LNCaP clone FGC (cell line): Measurements from ENCODE around the gene TSPO2.

ENCODE experiments used
- DNase-seq: peaks from one replicate; pipeline ENCODE4 v3.0.0-alpha.2; 2011; ENCODE audit warnings: low read depth
- H3K4me3 ChIP-seq: 2 replicates; pipeline ENCODE4 v1.5.1; 2011; ENCODE audit warnings: mild to moderate bottlenecking, low read depth, low read length, control low read depth
- CTCF ChIP-seq: IDR thresholded peaks from 2 replicates; pipeline ENCODE4 v1.5.1; 2012; ENCODE audit warnings: mild to moderate bottlenecking; ENCODE audit not compliant: control insufficient read depth, insufficient read depth; ENCODE audit errors: extremely low read depth

The TSPO2 gene

DNA sequence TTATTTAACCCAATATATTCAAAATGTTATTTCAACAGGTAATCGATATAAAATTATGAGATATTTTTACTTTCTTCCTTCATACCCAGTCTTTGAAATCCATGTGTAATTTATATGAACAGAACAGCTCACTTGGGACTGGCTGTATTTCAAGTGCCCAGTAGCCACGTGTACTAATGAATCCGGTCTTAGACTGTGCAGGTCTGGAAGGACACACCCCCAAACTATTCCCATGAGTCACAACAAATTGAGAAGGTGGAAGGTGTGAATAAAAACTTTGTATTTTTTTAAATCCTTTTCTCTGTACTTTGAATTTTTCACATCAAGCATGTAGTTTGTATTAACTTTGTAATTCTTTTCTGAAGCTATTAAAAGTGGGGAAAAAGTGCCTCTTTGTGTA, 6.1 kb upstream of the TSPO2 start:
- no peak for TF ChIP-seq CTCF
- H3K4me3 ChIP-seq: no peak overlapping the region
- DNase-seq: no peak

DNA sequence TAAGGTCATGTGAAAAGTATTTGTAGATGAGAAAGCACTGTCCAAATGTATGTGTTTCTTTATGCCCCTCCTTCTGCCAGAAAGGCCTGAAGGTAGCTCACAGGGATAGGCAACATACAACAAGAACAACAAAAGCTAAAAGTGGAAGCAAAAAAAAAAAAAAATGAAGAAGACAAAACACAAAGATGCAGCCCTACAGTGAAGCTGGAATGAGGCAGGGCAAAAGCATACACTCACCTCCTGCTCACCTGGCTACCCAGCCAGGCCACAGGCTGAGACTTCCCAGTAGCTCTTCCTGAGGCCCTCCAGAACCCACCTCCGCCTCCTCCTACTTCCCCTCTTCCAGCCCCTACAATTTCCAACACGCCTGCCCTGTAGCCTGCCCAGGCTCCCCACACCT, 5.7 kb upstream of the TSPO2 start:
- H3K4me3 ChIP-seq: no peak overlapping the region
- no peak for TF ChIP-seq CTCF
- DNase-seq: no peak

- no peak for DNase-seq
- TF ChIP-seq CTCF: no peak
- no peak overlapping the region for H3K4me3 ChIP-seq
Measured at GRCh38 chr6:41037107-41037900, 5.0 kb upstream of the TSPO2 start.

DNA sequence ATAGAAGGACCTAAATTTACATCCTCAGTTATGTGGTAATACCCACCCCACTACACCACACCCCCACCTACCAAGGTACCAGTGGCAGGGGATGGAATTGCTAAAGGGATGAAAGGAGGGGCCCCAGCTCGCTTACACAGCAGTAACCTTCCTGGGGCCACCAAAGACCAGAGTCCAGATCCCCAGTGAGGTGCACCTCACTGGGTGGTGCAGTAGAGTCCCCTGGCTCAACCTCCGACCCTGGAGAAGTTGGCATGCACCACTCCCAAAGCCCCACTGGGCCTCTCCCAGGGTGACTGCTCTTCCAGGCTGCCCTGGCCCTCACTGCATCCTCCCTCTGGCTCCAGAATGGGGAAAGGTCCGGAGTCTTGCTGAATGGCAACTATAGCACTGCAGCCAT, 4.1 kb upstream of the TSPO2 start:
- H3K4me3 ChIP-seq: no peak overlapping the region
- no peak for TF ChIP-seq CTCF
- DNase-seq: no peak

GRCh38 chr6:41039060-41039998, 2.9 kb upstream of the TSPO2 start, which contains the start of gene UNC5CL:
Gene UNC5CL, minus strand, starts transcription at chr6:41039221. Its CDS starts 4,147 bp downstream, at chr6:41035074.
- no peak within 1 kb of the TSS for H3K4me3 ChIP-seq
- peak; percentile 91 for TF ChIP-seq CTCF
- DNase-seq: no peak

DNA sequence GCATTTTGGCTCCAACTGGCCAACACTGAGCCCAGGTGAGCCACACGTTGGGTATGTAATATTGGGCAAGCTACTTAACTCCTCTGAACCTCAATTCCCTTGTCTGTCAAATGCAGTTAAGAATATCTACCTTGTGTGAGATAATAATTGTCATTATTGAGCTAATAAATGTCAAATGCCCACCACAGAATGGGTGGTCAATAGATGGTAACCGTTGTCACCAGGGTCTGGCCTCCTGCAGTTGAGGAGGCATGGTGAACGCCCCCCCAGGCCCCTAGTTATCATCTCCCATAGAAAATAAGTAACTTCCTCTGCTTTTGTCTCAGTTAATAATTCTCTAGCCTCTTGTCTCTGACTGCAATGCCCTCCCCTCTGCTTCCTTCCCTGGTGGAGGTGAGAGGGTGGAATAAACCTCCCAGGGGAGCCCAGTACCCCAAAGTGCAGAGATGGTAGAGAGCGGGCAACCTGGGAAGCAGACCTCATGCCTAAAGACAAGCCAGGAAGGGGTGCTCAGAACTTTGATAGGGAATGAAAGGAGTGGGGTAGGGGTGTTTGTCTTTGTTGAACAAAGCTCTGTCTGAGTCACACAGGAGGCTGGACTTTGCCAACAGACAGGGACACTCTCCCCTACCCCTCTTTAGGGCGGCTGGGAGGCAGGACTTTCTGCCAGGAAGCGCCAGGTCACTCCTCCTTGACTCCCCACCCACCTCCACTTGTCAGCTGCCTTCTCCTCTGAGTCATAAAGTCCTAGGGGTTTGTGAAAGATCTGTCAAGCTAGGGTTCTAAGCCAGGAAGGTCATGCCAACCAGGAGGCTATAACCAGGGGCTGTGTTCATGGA, 1.9 kb upstream of the TSPO2 start:
- DNase-seq: no peak
- no peak for TF ChIP-seq CTCF
- no peak overlapping the region for H3K4me3 ChIP-seq
